GM19463 (cell line): ENCODE measurements around the gene TMBIM1.

Experiments used
- ATAC-seq: cut with Tn5 transposase; IDR thresholded peaks from one replicate; pipeline ENCODE4 v1.9.1; 2021; ENCODE audit warnings: mild to moderate bottlenecking, moderate library complexity; ENCODE audit not compliant: unreplicated experiment

Gene TMBIM1

GRCh38 chr2:218293715-218294429 lies 1.6 kb upstream of the TMBIM1 start:
- ATAC-seq: no peak

GRCh38 chr2:218291318-218292047 lies 820 bp downstream of the TMBIM1 start:
- ATAC-seq: no peak

- ATAC-seq: peak; percentile 54
Observed at GRCh38 chr2:218290316-218291261, 1.7 kb downstream of the TMBIM1 start.

GRCh38 chr2:218289639-218290315 lies 2.5 kb downstream of the TMBIM1 start:
- ATAC-seq: no peak

GRCh38 chr2:218286570-218287459 lies 5.5 kb downstream of the TMBIM1 start:
- peak; percentile 64 for ATAC-seq

GRCh38 chr2:218285604-218286003 lies 6.7 kb downstream of the TMBIM1 start:
- ATAC-seq: no peak

GRCh38 chr2:218284106-218284811 lies 8.0 kb downstream of the TMBIM1 start:
- ATAC-seq: peak; percentile 46

GRCh38 chr2:218282173-218282991 lies 9.9 kb downstream of the TMBIM1 start:
- no peak for ATAC-seq

GRCh38 chr2:218281449-218281848 lies 10.9 kb downstream of the TMBIM1 start:
- ATAC-seq: no peak

GRCh38 chr2:218280260-218280870 lies 11.9 kb downstream of the TMBIM1 start:
- ATAC-seq: no peak

- ATAC-seq: no peak
Observed at GRCh38 chr2:218278531-218279360, 13.6 kb downstream of the TMBIM1 start.

GRCh38 chr2:218277921-218278320 lies 14.4 kb downstream of the TMBIM1 start:
- no peak for ATAC-seq

GRCh38 chr2:218276986-218277755 lies 15.1 kb downstream of the TMBIM1 start:
- ATAC-seq: no peak

GRCh38 chr2:218275371-218276072 lies 16.8 kb downstream of the TMBIM1 start:
- no peak for ATAC-seq

- ATAC-seq: no peak
Observed at GRCh38 chr2:218274586-218274985, 17.7 kb downstream of the TMBIM1 start.

- ATAC-seq: no peak
Observed at GRCh38 chr2:218273908-218274249, 18.4 kb downstream of the TMBIM1 start.
